Neuronal stem cell (in vitro differentiated cells): ENCODE results near the gene HLA-DOB.

Experiments used
- DNase-seq: peaks from one replicate; pipeline ENCODE4 v3.0.0-alpha.2; 2013; ENCODE audit warnings: low spot score
- H2AFZ ChIP-seq: one replicate; pipeline ENCODE4 v1.6.1; 2013; ENCODE audit warnings: mild to moderate bottlenecking, low read length, inconsistent platforms
- H2AK5ac ChIP-seq: 2 replicates; pipeline ENCODE4 v1.6.1; 2013; ENCODE audit warnings: low read depth, mild to moderate bottlenecking, inconsistent platforms, low read length, moderate library complexity, mixed read lengths
- H2BK120ac ChIP-seq: 2 replicates; pipeline ENCODE4 v1.6.1; 2013; ENCODE audit warnings: low read depth, mild to moderate bottlenecking, inconsistent platforms, low read length, moderate library complexity, mixed read lengths
- H2BK12ac ChIP-seq: one replicate; pipeline ENCODE4 v1.6.1; 2013; ENCODE audit warnings: low read length, inconsistent platforms
- H2BK15ac ChIP-seq: 2 replicates; pipeline ENCODE4 v1.6.1; 2013; ENCODE audit warnings: mild to moderate bottlenecking, low read length, inconsistent platforms, mixed read lengths
- H2BK5ac ChIP-seq: one replicate; pipeline ENCODE4 v1.6.1; 2013; ENCODE audit warnings: inconsistent platforms, mild to moderate bottlenecking, low read length, moderate library complexity
- H3K14ac ChIP-seq: one replicate; pipeline ENCODE4 v1.6.1; 2013; ENCODE audit warnings: low read length, inconsistent platforms
- H3K18ac ChIP-seq: 2 replicates; pipeline ENCODE4 v1.6.1; 2013; ENCODE audit warnings: low read length, inconsistent platforms
- H3K23ac ChIP-seq: 2 replicates; pipeline ENCODE4 v1.6.1; 2013; ENCODE audit warnings: low read depth, mild to moderate bottlenecking, mixed read lengths, low read length, inconsistent platforms; ENCODE audit not compliant: poor library complexity
- H3K27ac ChIP-seq: replicated peaks from 3 replicates; pipeline ENCODE4 v1.5.1; 2013; ENCODE audit warnings: low read length, inconsistent platforms
- H3K27me3 ChIP-seq, 3 experiments: 2 replicates each; pipeline ENCODE4 v1.6.1; 2013; ENCODE audit warnings: low read length in 3 of 3, mild to moderate bottlenecking in 2 of 3, inconsistent platforms in 1 of 3, low read depth in 1 of 3, mixed read lengths in 1 of 3, moderate library complexity in 1 of 3; ENCODE audit not compliant: control insufficient read depth in 3 of 3, insufficient read depth in 3 of 3
- H3K36me3 ChIP-seq, 2 donors: replicated peaks in 1 of 2; 2 replicates each; pipeline ENCODE4 v1.6.1; 2013; ENCODE audit warnings: low read length in 2 of 2; ENCODE audit not compliant: control insufficient read depth in 2 of 2, insufficient read depth in 2 of 2
- H3K4ac ChIP-seq: 2 replicates; pipeline ENCODE4 v1.6.1; 2013; ENCODE audit warnings: inconsistent platforms, mild to moderate bottlenecking, low read length, moderate library complexity
- H3K4me1 ChIP-seq, 2 donors: 1 replicate in 1 of 2; 2 replicates in 1 of 2; pipeline ENCODE4 v1.6.1; 2013; ENCODE audit warnings: low read length in 2 of 2, low read depth in 1 of 2; ENCODE audit not compliant: control insufficient read depth in 2 of 2, insufficient read depth in 1 of 2
- H3K4me2 ChIP-seq: one replicate; pipeline ENCODE4 v1.6.1; 2013; ENCODE audit warnings: mild to moderate bottlenecking, low read length, inconsistent platforms; ENCODE audit not compliant: insufficient read depth, poor library complexity, severe bottlenecking
- H3K4me3 ChIP-seq, 2 donors: 2 replicates each; pipeline ENCODE4 v1.5.1; 2013; ENCODE audit warnings: low read length in 2 of 2, mild to moderate bottlenecking in 2 of 2, inconsistent platforms in 1 of 2, moderate library complexity in 1 of 2
- H3K79me1 ChIP-seq: one replicate; pipeline ENCODE4 v1.6.1; 2013; ENCODE audit warnings: low read depth, mild to moderate bottlenecking, inconsistent platforms, low read length, moderate library complexity
- H3K9ac ChIP-seq: one replicate; pipeline ENCODE4 v1.6.1; 2013; ENCODE audit warnings: mild to moderate bottlenecking, low read depth, low read length, inconsistent platforms; ENCODE audit not compliant: poor library complexity
- H3K9me3 ChIP-seq, 2 donors: replicated peaks in 1 of 2; 2 replicates each; pipeline versions ENCODE3 to v1.6.1; 2013; ENCODE audit warnings: low read length in 2 of 2, mild to moderate bottlenecking in 2 of 2, inconsistent platforms in 1 of 2, low read depth in 1 of 2, mixed read lengths in 1 of 2, moderate library complexity in 1 of 2; ENCODE audit not compliant: control insufficient read depth in 2 of 2, insufficient read depth in 1 of 2
- H4K8ac ChIP-seq: one replicate; pipeline ENCODE4 v1.6.1; 2013; ENCODE audit warnings: low read depth, mild to moderate bottlenecking, inconsistent platforms, low read length, moderate library complexity
- H4K91ac ChIP-seq: one replicate; pipeline ENCODE4 v1.6.1; 2013; ENCODE audit warnings: low read length, low read depth, mild to moderate bottlenecking, inconsistent platforms; ENCODE audit not compliant: poor library complexity
- WGBS, 2 donors: extraction: QIAGEN DNeasy Blood & Tissue Kit; methylation state at CpG; one replicate each; pipeline ENCODE4 v1.1.7; 2013; ENCODE audit warnings: missing lambda C conversion rate in 2 of 2, mixed read lengths in 1 of 2; ENCODE audit not compliant: insufficient read length in 2 of 2, insufficient replicate concordance in 1 of 2; ENCODE audit errors: extremely low coverage in 2 of 2; 5-methylcytosine and 5-hydroxymethylcytosine counted together

Gene HLA-DOB

DNA sequence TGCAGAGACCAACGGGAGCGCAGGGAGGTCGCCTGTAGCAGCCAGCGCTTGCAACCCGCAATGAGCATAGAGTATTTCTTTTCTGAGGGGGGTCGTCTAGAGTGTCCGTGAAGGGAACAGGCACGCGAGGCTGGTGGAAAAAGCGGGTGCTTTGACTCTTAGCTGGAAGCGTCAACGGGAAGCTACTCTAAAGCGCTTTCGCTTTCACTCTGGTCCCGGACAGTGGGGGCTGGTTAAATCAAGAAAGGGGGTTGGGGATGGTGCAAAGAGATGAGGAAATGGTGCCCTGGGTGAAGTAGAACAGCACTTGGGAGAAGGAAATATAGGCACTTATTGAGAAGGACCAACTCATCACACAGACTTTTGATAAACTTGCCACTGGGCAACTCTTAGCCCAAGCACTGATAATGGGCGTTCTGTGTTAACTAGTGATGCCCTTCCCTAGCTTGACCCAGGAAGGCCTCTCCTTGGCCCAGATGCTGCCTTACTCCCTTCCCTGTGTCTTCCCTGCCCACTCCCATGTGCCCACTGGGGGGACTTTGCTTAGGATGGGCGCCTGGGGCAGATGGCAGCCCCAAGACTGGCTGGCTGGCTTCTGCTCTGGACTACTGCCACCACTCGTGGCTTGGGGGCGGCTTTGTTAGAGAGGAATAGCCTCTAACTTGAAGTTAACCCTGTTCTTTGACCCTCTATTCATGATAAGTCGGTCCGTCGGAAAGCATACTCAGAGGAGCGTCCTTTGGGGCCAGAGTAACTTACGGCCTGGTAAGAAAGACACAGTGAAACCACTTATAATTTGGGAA, 37.8 kb upstream of the HLA-DOB start:
- Histone ChIP-seq H2BK120ac (no peak overlapping the region), H3K27ac (no peak overlapping the region), H3K4me2 (peak overlapping the region; percentile 99), H2BK15ac (no peak overlapping the region), H2AK5ac (no peak overlapping the region), H3K36me3 (no peaks in the 10 kb centered on the region), H3K9me3 (no peaks in the 10 kb centered on the region), H3K18ac (peak overlapping the region; percentile 57), H3K14ac (no peak overlapping the region), H4K8ac (no peak overlapping the region), H3K4me3 (peak overlapping the region; percentile 65 to 71), H3K79me1 (no peaks in the 10 kb centered on the region), H3K9ac (peak overlapping the region; percentile 22), H3K4me1 (peaks cover 2 to 14% of the 10 kb centered on the region in 2 donors), H2AFZ (peak overlapping the region; percentile 99), H3K23ac (no peak overlapping the region), H3K27me3 (peaks cover 6 to 96% (median 42%) of the 10 kb centered on the region in 3 experiments), H3K4ac (no peak overlapping the region), H4K91ac (no peak overlapping the region), H2BK5ac (no peak overlapping the region), H2BK12ac (no peak overlapping the region)
- DNase-seq: no peak
- no CpG with 5 or more reads among the region's 24 CpGs for WGBS, 2 donors

DNA sequence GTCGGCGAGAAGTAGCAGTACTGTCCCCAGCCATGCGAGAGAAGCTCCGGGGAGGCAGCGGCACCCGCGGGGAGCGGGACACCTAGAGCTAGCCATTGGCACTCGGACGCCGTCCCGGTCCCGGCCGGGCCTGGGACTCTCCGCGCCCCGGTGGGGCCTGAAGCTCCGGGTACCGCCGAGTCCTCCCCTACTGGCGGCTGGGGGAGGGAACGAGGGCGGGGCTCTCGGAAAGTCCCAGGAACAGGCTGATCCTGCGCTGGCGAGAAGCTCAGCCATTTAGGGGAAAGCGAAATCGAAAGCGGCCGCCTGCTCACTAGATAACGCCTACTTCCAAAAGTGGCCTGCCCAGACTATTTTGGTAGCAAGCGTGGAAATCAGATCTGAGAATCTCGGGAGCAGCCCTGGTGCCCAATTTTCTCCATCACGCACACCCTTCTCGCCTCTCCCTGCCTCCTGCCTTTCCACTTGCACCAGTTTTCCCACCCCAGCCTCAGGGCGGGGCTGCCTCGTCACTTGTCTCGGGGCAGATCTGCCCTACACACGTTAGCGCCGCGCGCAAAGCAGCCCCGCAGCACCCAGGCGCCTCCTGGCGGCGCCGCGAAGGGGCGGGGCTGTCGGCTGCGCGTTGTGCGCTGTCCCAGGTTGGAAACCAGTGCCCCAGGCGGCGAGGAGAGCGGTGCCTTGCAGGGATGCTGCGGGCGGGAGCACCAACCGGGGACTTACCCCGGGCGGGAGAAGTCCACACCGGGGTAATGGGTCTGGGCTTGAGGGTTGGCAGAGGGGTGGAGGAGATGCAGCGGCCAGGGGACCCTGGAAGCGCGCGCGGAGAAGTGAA, 37.0 kb upstream of the HLA-DOB start, which contains the start of the genes PSMB9 and TAP1:
TSS of gene PSMB9 (plus strand) at position 652 of the 835 bp plus-strand sequence. CDS start at position 690, 38 bp downstream.
TSS of gene TAP1 (minus strand) at position 164 of the 835 bp plus-strand sequence. CDS start at position 96, 68 bp downstream.
- peak within 1 kb of the TSS; percentile 15 for H4K91ac ChIP-seq
- peak within 1 kb of the TSS; percentile 89 for H3K9ac ChIP-seq
- no peak within 1 kb of the TSS for H2BK120ac ChIP-seq
- peaks cover 6 to 93% (median 42%) of the 10 kb centered on the region in 3 experiments for H3K27me3 ChIP-seq
- peak within 1 kb of the TSS; percentile 88 for H3K18ac ChIP-seq
- WGBS, 2 donors: no CpG with 5 or more reads among the region's 68 CpGs
- H3K4me2 ChIP-seq: peak within 1 kb of the TSS; percentile 99
- peak within 1 kb of the TSS; percentile 99 for H2AFZ ChIP-seq
- no peaks in the 10 kb centered on the region for H3K79me1 ChIP-seq
- no peaks in the 10 kb centered on the region for H3K36me3 ChIP-seq
- no peaks in the 10 kb centered on the region for H3K9me3 ChIP-seq
- H3K14ac ChIP-seq: no peak within 1 kb of the TSS
- H2BK12ac ChIP-seq: peak within 1 kb of the TSS; percentile 27
- H2AK5ac ChIP-seq: no peak within 1 kb of the TSS
- peak within 1 kb of the TSS; percentile 36 for H3K23ac ChIP-seq
- H2BK15ac ChIP-seq: peak within 1 kb of the TSS; percentile 84
- H3K4me3 ChIP-seq: peak within 1 kb of the TSS; percentile 71 to 86
- peak; percentile 86 for DNase-seq
- H3K27ac ChIP-seq: no peak within 1 kb of the TSS
- H4K8ac ChIP-seq: no peak within 1 kb of the TSS
- H3K4me1 ChIP-seq: peaks cover 2 to 14% of the 10 kb centered on the region in 2 donors
- H2BK5ac ChIP-seq: peak within 1 kb of the TSS; percentile 25
- H3K4ac ChIP-seq: no peak within 1 kb of the TSS

DNA sequence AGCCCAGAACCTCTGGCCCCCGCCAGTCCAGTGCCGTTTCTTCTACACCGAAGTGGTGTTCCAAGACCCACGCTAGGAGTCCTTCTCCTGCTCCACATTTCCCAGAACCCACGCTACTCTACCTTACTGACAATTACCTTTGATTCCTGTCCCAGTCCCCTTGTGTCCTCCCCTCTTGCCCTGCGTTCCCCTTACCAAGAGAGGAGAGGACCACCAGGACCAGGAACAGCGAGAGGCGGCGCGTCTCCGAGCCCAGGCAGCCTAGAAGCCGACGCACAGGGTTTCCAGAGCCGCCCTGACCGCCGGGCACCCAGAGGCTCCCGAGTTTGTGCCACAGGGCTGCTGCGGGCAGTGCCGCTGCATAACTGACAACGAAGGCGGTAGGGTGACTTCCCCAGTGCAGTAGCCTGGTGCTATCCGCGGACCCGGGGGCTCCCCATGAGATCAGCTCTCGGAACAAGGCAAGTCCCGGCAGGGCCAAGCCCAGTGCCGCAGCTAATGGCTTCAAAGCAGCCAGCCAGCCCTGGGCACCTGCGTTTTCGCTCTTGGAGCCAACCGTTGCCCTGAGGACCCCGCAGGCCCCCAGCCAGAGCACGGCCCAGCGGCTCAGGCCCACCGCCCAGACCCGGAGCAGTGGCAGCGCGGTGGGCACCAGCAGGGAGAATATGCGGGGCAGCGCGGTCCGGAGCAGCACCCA, 36.2 kb upstream of the HLA-DOB start:
- Histone ChIP-seq H3K27me3 (peaks cover 6 to 94% (median 42%) of the 10 kb centered on the region in 3 experiments), H2BK15ac (peak overlapping the region; percentile 84), H2BK12ac (peak overlapping the region; percentile 27), H2AFZ (peak overlapping the region; percentile 99), H3K4me2 (peak overlapping the region; percentile 99), H4K91ac (peak overlapping the region; percentile 15), H4K8ac (no peak overlapping the region), H3K4ac (no peak overlapping the region), H2BK5ac (no peak overlapping the region), H3K14ac (no peak overlapping the region), H3K4me1 (peaks cover 2 to 14% of the 10 kb centered on the region in 2 donors), H3K18ac (peak overlapping the region; percentile 88), H3K23ac (peak overlapping the region; percentile 36), H3K9me3 (no peaks in the 10 kb centered on the region), H3K79me1 (no peaks in the 10 kb centered on the region), H3K36me3 (no peaks in the 10 kb centered on the region), H2AK5ac (no peak overlapping the region), H3K27ac (no peak overlapping the region), H3K4me3 (peak overlapping the region; percentile 71 to 86), H2BK120ac (no peak overlapping the region), H3K9ac (peak overlapping the region; percentile 89)
- WGBS, 2 donors: no CpG with 5 or more reads among the region's 41 CpGs
- no peak for DNase-seq
